Colonic mucosa (tissue), 4 donors: ENCODE data around the gene NUP214. TPM values are rescaled to one million over a fixed set of nuclear protein-coding genes. Genes with fewer than 3 reads are reported as not detected.

Source experiments
- DNase-seq: peaks from one replicate; pipeline ENCODE4 v3.0.0-alpha.2; 2020
- H3K27ac ChIP-seq: fragments of 200-600 bp; one replicate; pipeline ENCODE4 v1.8.0; 2021
- H3K27me3 ChIP-seq: fragments of 200-600 bp; one replicate; pipeline ENCODE4 v1.8.0; 2021
- H3K36me3 ChIP-seq: fragments of 200-600 bp; one replicate; pipeline ENCODE4 v1.8.0; 2021
- H3K4me1 ChIP-seq: fragments of 200-600 bp; one replicate; pipeline ENCODE4 v1.8.0; 2021; ENCODE audit warnings: mild to moderate bottlenecking
- H3K4me3 ChIP-seq: fragments of 200-600 bp; one replicate; pipeline ENCODE4 v1.8.0; 2021
- H3K9ac ChIP-seq, 2 donors: one replicate each; pipeline ENCODE4 v1.7.0; 2013; ENCODE audit warnings: control low read depth in 2 of 2, low read depth in 2 of 2, low read length in 2 of 2
- H3K9me3 ChIP-seq: fragments of 200-600 bp; one replicate; pipeline ENCODE4 v1.8.0; 2021
- CTCF ChIP-seq: fragments of 200-600 bp; IDR thresholded peaks from one replicate; pipeline ENCODE4 v1.8.0; 2022; ENCODE audit warnings: antibody characterized with exemption, mild to moderate bottlenecking
- intact Hi-C: fragments of 100-400 bp; cut with DNase I; formaldehyde crosslinking; loops from one replicate; pipeline ENCODE4 v1.14.1; 2022
- total RNA-seq, 2 donors: library from RNA; stranded (reverse); fragmentation: NEBNext Ultra II Directional in 1 of 2; extraction: Animal tissue kit (Norgen Biotek cat#: 25700) in 1 of 2; gene quantifications; one replicate each; pipeline ENCODE4 v1.2.1, GENCODE V29; 2021
- donor health status: healthy.
- donor health status: DM: no; HTN: no; CAD: no.
- donor health status: DM: no; HTN: no; CAD: no.

NUP214 gene
- total RNA-seq, 2 donors from 2014 or later: 32.2 to 43.8 TPM

DNA sequence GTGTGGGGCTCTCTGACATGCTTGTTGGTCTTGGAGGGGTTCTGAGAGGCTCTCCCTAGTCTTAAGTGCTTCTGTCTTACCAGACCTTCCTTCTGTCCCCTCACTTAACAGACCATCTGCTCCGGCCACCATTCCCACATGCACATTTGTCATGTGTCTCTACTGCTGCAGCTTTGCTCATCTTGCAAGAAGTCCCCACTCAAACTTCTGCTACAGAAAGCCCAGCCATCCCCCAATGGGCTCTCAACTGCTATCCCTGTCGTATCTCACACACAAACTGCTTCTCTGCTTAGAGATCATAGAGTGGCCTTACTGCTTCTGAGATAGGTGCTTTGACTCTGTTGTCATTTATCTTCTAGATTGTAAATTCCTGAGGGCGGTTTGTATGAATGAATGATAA lies 69.4 kb downstream of the NUP214 start:
- no peaks in the 10 kb centered on the region for H3K4me1 ChIP-seq
- H3K4me3 ChIP-seq: no peak overlapping the region
- no peak for DNase-seq
- intact Hi-C loops: no loop called here
- no peaks in the 10 kb centered on the region for H3K9me3 ChIP-seq
- H3K9ac ChIP-seq: no peak overlapping the region
- H3K27ac ChIP-seq: no peak overlapping the region
- TF ChIP-seq CTCF: no peak
- H3K27me3 ChIP-seq: no peaks in the 10 kb centered on the region
- H3K36me3 ChIP-seq: peaks cover 12% of the 10 kb centered on the region

GRCh38 chr9:131197160-131197911 lies 72.0 kb downstream of the NUP214 start:
- Histone ChIP-seq H3K36me3 (peaks cover 12% of the 10 kb centered on the region), H3K4me3 (no peak overlapping the region), H3K9ac (no peak overlapping the region), H3K9me3 (no peaks in the 10 kb centered on the region), H3K4me1 (no peaks in the 10 kb centered on the region), H3K27me3 (no peaks in the 10 kb centered on the region), H3K27ac (no peak overlapping the region)
- DNase-seq: no peak
- no peak for TF ChIP-seq CTCF
- intact Hi-C loops: no loop called here

- Histone ChIP-seq H3K27ac (no peak overlapping the region), H3K4me3 (no peak overlapping the region), H3K36me3 (peaks cover 12% of the 10 kb centered on the region), H3K9me3 (no peaks in the 10 kb centered on the region), H3K9ac (no peak overlapping the region), H3K27me3 (no peaks in the 10 kb centered on the region), H3K4me1 (no peaks in the 10 kb centered on the region)
- no peak for TF ChIP-seq CTCF
- no peak for DNase-seq
- intact Hi-C loops: no loop called here
Observed at GRCh38 chr9:131198041-131198715, 72.8 kb downstream of the NUP214 start.

GRCh38 chr9:131201856-131202255 lies 76.5 kb downstream of the NUP214 start:
- TF ChIP-seq CTCF: no peak
- intact Hi-C loops: no loop called here
- Histone ChIP-seq H3K9me3 (no peaks in the 10 kb centered on the region), H3K36me3 (peaks cover 17% of the 10 kb centered on the region), H3K27me3 (no peaks in the 10 kb centered on the region), H3K4me3 (no peak overlapping the region), H3K27ac (no peak overlapping the region), H3K4me1 (no peaks in the 10 kb centered on the region), H3K9ac (no peak overlapping the region)
- no peak for DNase-seq

GRCh38 chr9:131203431-131204218 lies 78.2 kb downstream of the NUP214 start:
- Histone ChIP-seq H3K36me3 (peaks cover 6% of the 10 kb centered on the region), H3K4me3 (no peak overlapping the region), H3K9ac (no peak overlapping the region), H3K27ac (no peak overlapping the region), H3K4me1 (no peaks in the 10 kb centered on the region), H3K9me3 (no peaks in the 10 kb centered on the region), H3K27me3 (no peaks in the 10 kb centered on the region)
- TF ChIP-seq CTCF: no peak
- intact Hi-C loops: no loop called here
- no peak for DNase-seq
